SK-N-MC (cell line): Measurements from ENCODE around the gene PRKN.

Experiments
- EZH2 ChIP-seq: fragments of 200-600 bp; sonication (generic); IDR thresholded peaks from one replicate; pipeline ENCODE4 v1.6.1; 2017; ENCODE audit warnings: antibody characterized with exemption
- FOXP2 ChIP-seq: optimal IDR thresholded peaks from 2 replicates; pipeline ENCODE3; 2011; ENCODE audit warnings: mild to moderate bottlenecking, moderate library complexity; ENCODE audit not compliant: insufficient read depth; ENCODE audit errors: extremely low read length, control extremely low read depth
- POLR2AphosphoS5 ChIP-seq: IDR thresholded peaks from 2 replicates; pipeline ENCODE4 v1.6.1; 2012; ENCODE audit warnings: mild to moderate bottlenecking, low read depth, low read length, borderline replicate concordance

DNA sequence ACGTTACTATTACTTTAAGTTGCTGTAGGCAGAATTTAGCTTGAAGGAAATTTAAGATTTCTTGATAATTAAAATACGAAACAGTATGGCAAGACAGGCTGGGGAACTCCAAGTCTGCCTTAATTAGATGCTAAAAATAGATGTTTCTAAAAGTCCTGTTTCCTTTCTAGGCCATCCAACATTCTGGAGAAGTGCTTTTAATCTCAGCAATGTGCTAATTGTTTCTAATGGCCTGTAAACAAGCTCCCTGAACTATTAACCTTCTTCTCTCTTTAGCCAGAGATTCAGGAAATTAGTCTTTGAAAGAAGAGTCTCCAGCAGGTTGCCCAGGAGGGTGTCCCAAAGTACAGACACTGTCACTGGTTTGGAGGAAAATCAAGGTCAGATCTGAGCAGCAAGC, 776.4 kb downstream of the PRKN start:
- TF ChIP-seq POLR2AphosphoS5 = no peak
- TF ChIP-seq EZH2 = no peak
- no peak for TF ChIP-seq FOXP2
